ENCODE results near the gene SMPD2. TPM values are rescaled to one million over a fixed set of nuclear protein-coding genes. Genes with fewer than 3 reads are reported as not detected.

The SMPD2 gene
- total RNA-seq, 1 donor from 2014 or later = 4.9 TPM

DNA sequence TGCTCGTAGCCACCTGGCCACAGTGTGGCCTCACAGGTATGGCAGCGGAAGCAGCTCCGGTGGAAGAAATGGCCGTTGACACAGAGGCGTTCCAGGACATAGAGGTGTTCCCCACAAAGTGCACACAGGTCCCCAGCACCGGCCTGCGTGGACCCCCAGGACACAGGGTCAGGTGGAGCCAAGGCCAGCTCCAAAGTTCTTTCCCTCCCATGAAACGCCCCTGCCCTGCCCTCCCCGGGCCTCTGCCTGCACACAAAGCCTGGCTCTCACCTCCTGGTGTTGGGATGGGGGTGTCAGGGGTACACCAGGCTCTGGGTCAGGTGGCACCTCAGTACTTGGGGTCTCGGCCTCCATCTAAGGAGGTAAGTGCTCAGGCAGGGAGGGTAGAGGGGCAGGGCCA lies 6.6 kb downstream of the SMPD2 start:
- DNase-seq (ENCODE audit: low read depth in 2 of 2) = no peak

DNA sequence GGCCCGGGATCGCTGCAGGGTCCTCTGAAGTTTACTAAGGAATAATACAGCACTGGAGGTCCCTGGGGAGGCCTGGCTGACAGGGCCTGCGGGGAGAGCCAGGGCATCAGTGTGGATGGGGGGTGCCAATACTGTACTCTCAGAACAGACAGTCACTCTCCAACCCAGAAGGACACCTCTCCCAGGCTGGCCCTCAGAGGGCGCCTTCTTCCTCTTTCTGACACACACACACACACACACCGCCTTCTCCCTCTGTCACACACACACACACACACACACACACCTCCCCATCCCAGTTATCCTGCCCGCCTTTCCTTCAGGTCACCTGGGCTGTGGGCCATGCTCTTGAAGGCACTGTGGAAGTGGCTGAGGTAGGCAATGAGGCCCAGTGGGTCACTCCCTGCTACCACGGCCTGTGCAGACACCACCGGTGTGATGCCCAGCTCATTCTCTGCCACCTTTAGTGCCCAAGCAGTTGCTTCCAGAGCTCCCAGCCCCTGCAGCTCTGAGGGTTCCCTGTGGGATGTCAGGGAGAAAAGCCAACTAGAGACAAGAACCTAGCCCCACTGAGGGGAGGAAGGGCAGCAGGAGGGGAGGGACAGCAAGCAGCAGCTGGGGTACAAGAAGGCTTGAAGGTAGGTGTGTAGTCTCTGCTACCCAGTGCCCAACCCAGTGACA lies 7.5 kb downstream of the SMPD2 start:
- DNase-seq (ENCODE audit: low read depth in 2 of 2) = no peak

DNA sequence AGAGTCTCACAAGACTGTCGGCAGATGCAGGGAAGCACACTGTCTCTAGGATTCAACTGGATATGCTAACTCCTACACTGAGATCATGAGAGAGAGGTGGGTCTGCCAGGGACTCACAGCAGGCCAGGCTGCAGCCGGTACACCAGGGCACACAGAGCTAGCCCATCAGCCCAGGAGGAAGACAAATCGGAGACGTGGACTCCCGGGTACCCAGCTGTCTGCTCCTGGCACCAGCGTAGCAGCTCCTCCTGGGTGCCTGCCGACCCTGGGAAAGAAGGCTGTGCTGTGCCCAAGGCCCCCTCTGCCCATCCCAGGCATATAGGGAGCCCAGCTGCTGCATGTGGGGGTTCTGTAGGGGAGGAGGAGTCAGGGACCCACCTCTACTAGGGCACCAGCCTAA lies 8.1 kb downstream of the SMPD2 start:
- DNase-seq (ENCODE audit: low read depth in 2 of 2) = no peak

GRCh38 chr6:109449064-109449794 lies 8.7 kb downstream of the SMPD2 start:
- no peak for DNase-seq (ENCODE audit: low read depth in 2 of 2)

GRCh38 chr6:109449795-109450673 lies 9.5 kb downstream of the SMPD2 start:
- no peak for DNase-seq (ENCODE audit: low read depth in 2 of 2)

DNA sequence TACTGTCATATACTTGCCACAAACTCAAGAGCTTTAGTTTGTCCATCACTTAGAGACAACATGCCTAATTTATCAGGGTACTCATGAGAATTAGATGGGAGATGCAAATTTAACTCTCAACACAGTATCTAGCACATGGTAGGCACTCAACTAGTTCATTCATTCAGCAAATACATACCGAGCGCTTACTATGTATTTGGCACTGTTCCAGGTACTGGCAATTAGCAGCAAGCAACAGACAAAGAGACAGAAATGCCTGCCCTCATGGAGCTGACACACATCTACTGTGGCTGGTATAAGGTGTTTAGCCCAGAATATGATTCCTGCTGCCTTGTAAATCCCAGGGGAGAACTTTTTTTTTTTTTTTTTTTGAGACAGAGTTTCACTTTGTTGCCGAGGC lies 10.3 kb downstream of the SMPD2 start:
- DNase-seq (ENCODE audit: low read depth in 2 of 2) = no peak

GRCh38 chr6:109451376-109451775 lies 10.9 kb downstream of the SMPD2 start:
- no peak for DNase-seq (ENCODE audit: low read depth in 2 of 2)

- no peak for DNase-seq (ENCODE audit: low read depth in 2 of 2)
Observed at GRCh38 chr6:109452181-109452580, 11.7 kb downstream of the SMPD2 start.

DNA sequence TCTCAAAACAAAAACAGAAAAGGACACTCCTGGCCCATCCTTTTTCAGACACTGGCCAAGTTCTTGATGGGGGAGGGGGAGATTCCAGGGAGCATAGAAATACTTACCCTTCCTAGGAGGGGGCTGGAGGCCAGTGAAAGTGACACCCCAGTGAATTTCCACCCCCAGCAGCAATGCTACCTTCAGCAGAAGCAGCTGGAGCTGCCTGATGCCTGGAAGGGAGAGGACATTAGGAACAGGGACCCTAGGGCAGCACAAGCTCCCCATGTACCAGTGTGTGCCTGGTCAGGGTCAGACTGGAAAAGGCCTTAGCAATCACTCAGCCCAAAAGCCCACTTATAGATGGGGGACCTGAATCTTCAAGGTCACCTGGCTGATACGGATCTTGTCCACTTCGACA lies 12.6 kb downstream of the SMPD2 start:
- no peak for DNase-seq (ENCODE audit: low read depth in 2 of 2)

GRCh38 chr6:109453594-109454495 lies 13.3 kb downstream of the SMPD2 start:
- no peak for DNase-seq (ENCODE audit: low read depth in 2 of 2)

- no peak for DNase-seq (ENCODE audit: low read depth in 2 of 2)
Observed at GRCh38 chr6:109454496-109455436, 14.2 kb downstream of the SMPD2 start.

- peak in 1 of 2 donors; percentile 36 for DNase-seq (ENCODE audit: low read depth in 2 of 2)
Observed at GRCh38 chr6:109455437-109456110, 15.1 kb downstream of the SMPD2 start, which contains the start of gene MICAL1. Gene MICAL1 (minus strand): TSS chr6:109455772. CDS start chr6:109454196, 1,576 bp downstream.

DNA sequence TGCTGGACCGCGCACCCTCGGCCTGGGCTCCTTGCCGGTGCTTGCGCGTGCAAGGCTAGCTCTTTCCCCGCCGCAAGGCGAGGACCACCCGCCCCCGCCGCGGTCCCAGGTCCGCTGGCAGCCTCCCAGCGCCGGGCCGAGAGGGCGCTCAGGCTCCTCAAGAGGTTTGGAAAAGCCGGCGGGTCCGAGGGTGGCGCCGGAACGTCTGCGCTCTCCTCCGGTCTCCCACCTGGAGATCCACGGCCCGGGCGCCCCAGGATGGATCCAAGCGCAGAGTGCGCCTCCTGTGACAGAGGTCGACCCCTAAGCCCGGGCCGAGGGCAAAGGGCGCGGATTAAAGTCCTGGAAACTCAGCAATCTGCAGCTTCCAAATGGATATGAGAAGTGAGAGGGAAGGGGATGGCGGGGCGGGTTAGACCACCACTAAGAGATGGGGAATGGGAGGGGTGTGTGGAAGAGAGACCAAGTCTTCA lies 15.6 kb downstream of the SMPD2 start:
- DNase-seq (ENCODE audit: low read depth in 2 of 2) = no peak

- DNase-seq (ENCODE audit: low read depth in 2 of 2) = peak in 1 of 2 donors; percentile 36
Observed at GRCh38 chr6:109456710-109457561, 16.4 kb downstream of the SMPD2 start.

GRCh38 chr6:109457562-109457996 lies 17.1 kb downstream of the SMPD2 start:
- no peak for DNase-seq (ENCODE audit: low read depth in 2 of 2)

DNA sequence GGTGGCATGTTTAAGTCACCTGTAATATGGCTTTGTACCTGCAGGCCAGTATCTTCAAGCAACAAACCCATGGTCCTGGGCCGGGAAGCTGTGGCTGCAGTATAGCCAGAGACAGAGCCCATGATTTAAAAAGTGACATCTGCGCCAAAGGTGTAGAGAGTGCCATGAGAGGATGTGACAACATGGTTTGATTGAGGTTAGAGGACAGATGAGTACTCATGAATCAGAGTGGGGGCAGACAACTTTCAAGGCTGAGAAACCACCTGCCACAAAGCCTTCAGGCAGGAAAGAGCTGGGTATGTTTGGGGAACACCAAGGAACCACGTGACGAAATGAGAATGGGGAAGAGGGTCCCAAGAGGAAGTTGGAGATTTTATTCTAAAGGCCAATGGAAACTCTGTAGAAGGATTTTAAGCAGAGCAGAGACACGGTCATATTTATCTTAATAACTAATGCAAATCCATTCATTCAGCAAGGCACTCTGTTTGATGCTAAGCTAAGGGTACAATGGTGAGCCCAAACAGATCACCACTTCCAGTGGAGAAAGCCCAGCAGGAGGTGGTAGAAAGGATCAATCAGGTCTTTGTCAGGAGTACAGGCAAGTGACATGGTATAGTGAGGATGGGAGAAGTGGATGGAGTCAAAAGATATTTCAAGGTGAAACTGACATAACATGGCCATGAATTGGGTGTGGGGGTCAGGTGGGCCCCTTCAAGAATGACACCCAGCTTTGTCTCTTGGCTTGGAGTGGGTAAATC lies 18.4 kb downstream of the SMPD2 start:
- DNase-seq (ENCODE audit: low read depth in 2 of 2) = no peak

DNA sequence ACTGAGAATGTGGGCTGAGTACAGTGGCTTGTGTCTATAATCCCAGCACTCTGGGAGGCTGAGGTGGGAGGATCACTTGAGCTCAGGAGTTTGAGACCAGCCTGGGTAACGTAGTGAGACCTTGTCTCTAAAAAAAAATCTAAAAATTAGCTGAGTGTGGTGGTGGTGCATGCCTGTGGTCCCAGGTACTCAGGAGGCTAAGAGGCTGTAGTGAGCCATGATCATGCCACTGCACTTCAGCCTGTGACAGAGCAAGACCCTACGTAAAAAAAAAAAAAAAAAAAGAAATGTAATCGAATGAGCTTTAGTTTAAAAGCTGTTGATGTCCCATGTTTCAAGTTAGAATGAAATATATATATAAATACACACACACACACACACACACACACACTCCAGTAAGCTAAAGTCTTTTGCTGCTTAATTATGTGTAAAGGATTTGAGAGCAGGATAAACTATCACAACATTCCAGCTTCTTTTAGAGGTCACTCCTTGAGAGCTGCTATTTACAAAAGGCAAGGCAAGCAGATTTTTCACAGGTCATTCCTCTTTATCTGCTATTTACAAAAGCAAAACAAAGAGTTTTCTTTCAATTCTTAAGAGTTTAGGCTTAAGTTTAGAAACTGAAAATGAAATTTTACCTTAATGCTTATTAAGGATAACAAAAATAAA lies 19.8 kb downstream of the SMPD2 start:
- DNase-seq (ENCODE audit: low read depth in 2 of 2) = no peak

Measured in dermis microvascular lymphatic vessel endothelial cell (primary cell).